ENCODE data around the gene LRP5. TPM values are rescaled to one million over a fixed set of nuclear protein-coding genes. Genes with fewer than 3 reads are reported as not detected.
"Not testable (repeated sequence)": the region's sequence is repeated elsewhere in the genome, so short reads cannot be mapped to it uniquely, and the experiment has no call there.

The LRP5 gene
- total and polyA plus RNA-seq, 10 donors = 3.9 to 21.8 (median 14.1) TPM

DNA sequence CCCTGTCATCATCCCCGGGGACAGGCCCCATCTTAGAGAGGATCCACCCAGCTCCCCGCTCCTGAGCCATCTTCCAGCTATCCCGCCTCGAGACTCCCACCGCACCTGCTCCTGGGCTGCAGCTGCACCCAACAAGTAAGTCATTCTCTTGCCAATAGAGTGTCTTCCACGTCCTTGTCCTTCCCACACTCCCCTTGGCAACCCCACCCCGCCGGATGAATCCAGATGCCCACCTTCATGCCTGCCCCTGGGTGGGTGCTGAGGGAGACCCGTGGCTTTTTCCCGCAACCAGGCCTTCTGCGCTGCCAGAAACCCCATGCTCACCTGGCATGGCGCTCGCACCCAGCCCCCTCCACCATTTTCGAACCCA is 29.5 kb upstream of the LRP5 start:
- 93 to 97% (median 95%) methylated on average over 14 of the region's 14 CpGs for WGBS, 5 donors
- TF ChIP-seq, protein P1, sequence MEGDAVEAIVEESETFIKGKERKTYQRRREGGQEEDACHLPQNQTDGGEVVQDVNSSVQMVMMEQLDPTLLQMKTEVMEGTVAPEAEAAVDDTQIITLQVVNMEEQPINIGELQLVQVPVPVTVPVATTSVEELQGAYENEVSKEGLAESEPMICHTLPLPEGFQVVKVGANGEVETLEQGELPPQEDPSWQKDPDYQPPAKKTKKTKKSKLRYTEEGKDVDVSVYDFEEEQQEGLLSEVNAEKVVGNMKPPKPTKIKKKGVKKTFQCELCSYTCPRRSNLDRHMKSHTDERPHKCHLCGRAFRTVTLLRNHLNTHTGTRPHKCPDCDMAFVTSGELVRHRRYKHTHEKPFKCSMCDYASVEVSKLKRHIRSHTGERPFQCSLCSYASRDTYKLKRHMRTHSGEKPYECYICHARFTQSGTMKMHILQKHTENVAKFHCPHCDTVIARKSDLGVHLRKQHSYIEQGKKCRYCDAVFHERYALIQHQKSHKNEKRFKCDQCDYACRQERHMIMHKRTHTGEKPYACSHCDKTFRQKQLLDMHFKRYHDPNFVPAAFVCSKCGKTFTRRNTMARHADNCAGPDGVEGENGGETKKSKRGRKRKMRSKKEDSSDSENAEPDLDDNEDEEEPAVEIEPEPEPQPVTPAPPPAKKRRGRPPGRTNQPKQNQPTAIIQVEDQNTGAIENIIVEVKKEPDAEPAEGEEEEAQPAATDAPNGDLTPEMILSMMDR (IDR thresholded peaks at IDR 0.05 in 8 of 11, conservative IDR thresholded peaks at IDR 0.05 in 3 of 11) = no peak
- no peak for TF ChIP-seq POLR2AphosphoS5 (IDR thresholded peaks at IDR 0.05)
- peak; percentile 69 for DNase-seq

DNA sequence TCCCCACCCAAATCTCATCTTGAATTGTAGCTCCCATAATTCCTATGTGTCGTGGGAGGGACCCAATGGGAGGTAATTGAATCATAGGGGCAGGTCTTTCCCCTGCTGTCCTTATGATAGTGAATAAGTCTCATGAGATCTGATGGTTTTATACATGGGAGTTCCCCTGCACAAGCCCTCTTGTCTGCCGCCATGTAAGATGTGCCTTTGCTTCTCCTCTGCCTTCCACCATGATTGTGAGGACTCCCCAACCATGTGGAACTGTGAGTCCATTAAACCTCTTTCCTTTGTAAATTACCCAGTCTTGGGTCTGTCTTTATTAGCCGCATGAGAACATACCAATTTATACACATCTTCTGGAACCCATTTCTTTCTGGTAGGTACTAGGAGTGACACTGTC is 27.8 kb upstream of the LRP5 start:
- DNase-seq; H3K27me3 ChIP-seq (replicated peaks in 1 of 7); H3K9me3 ChIP-seq; H3K36me3 ChIP-seq; H3K27ac ChIP-seq; intact Hi-C loops (cut with DNase I; ENCODE audit: low total_unique reads); H3K4me3 ChIP-seq: not testable (repeated sequence)
- H3K4me1 ChIP-seq = peaks cover 0 to 19% (median 15%) of the 10 kb centered on the region in 6 donors
- 85 to 100% (median 92%) methylated on average over 3 of the region's 3 CpGs for WGBS, 5 donors

More for the DNA sequence above, 29.5 kb upstream of the LRP5 start:
- peaks cover 0 to 3% (median 0%) of the 10 kb centered on the region in 8 donors for H3K9me3 ChIP-seq
- H3K27ac ChIP-seq = peak overlapping the region in 1 of 8 donors; percentile 21
- H3K36me3 ChIP-seq = no peaks in the 10 kb centered on the region
- H3K27me3 ChIP-seq (replicated peaks in 1 of 7) = no peaks in the 10 kb centered on the region
- H3K4me3 ChIP-seq = no peak overlapping the region
- intact Hi-C loops (cut with DNase I; ENCODE audit: low total_unique reads) = no loop called here
- H3K4me1 ChIP-seq = peaks cover 0 to 19% (median 15%) of the 10 kb centered on the region in 6 donors

DNA sequence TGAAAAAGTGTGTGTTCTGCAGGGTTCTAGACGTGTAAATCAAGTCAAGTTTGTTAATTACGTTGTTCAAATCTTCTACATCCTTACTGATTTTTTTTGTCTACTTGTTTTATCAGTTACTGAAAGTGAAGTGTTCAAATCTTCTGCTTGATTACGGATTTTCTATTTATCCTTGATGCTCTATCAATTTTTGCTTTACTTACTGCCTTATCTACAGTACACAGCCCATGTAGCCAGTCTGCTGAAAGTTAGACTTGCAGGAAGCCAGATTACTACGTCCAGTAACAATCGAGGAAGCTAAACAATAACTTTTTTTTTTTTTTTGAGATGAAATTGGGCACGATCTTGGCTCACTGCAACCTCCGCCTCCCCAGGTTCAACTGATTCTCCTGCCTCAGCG is 25.0 kb upstream of the LRP5 start:
- Histone ChIP-seq H3K27ac (no peak overlapping the region), H3K9me3 (peaks cover 0 to 12% (median 6%) of the 10 kb centered on the region in 8 donors), H3K4me3 (no peak overlapping the region), H3K4me1 (peaks cover 0 to 7% (median 5%) of the 10 kb centered on the region in 6 donors), H3K36me3 (no peaks in the 10 kb centered on the region), H3K27me3 (replicated peaks in 1 of 7) (no peaks in the 10 kb centered on the region)
- 78 to 87% (median 82%) methylated on average over 8 of the region's 8 CpGs for WGBS, 5 donors
- TF ChIP-seq, protein P1 (IDR thresholded peaks at IDR 0.05 in 8 of 11, conservative IDR thresholded peaks at IDR 0.05 in 3 of 11) = no peak
- no peak for TF ChIP-seq POLR2A (IDR thresholded peaks at IDR 0.05)
- TF ChIP-seq POLR2AphosphoS5 (IDR thresholded peaks at IDR 0.05) = no peak
- intact Hi-C loops (cut with DNase I; ENCODE audit: low total_unique reads) = no loop called here
- no peak for DNase-seq

DNA sequence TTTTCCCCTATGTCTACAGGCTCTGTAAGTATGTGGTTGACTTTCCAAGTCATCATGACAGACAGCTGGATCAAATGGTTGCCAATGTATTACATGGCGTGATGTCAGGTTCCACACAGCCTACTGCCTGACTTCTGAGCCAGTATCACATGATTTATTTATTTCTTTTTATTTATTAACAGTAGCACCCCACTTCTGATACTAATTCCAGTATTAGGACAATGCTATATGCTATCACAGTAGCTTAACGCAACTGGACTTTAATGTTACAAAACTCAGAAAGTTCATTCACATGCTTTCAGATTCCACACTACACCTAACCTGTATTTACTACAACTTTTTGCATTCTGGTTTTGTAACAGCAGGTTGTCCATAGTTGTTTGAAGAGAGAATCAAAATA is 22.9 kb upstream of the LRP5 start:
- no peak for DNase-seq
- 89 to 98% (median 95%) methylated on average over 2 of the region's 2 CpGs for WGBS, 5 donors
- H3K36me3 ChIP-seq = no peaks in the 10 kb centered on the region

More for the DNA sequence above, 22.9 kb upstream of the LRP5 start:
- H3K4me1 ChIP-seq = peaks cover 0 to 21% (median 7%) of the 10 kb centered on the region in 6 donors
- H3K27me3 ChIP-seq (replicated peaks in 1 of 7) = no peaks in the 10 kb centered on the region
- H3K9me3 ChIP-seq = peaks cover 0 to 12% (median 6%) of the 10 kb centered on the region in 8 donors
- no peak overlapping the region for H3K27ac ChIP-seq
- TF ChIP-seq POLR2AphosphoS5 (IDR thresholded peaks at IDR 0.05) (no peak), POLR2A (IDR thresholded peaks at IDR 0.05) (no peak)
- TF ChIP-seq, protein P1 (IDR thresholded peaks at IDR 0.05 in 8 of 11, conservative IDR thresholded peaks at IDR 0.05 in 3 of 11) = no peak
- intact Hi-C loops (cut with DNase I; ENCODE audit: low total_unique reads) = no loop called here
- H3K4me3 ChIP-seq = no peak overlapping the region
